HG03378 (cell line): ENCODE results near the gene RAD51B.

ENCODE experiments used
- ATAC-seq: cut with Tn5 transposase; IDR thresholded peaks from one replicate; pipeline ENCODE4 v1.9.1; 2021; ENCODE audit warnings: mild to moderate bottlenecking, moderate library complexity; ENCODE audit not compliant: unreplicated experiment

RAD51B gene

DNA sequence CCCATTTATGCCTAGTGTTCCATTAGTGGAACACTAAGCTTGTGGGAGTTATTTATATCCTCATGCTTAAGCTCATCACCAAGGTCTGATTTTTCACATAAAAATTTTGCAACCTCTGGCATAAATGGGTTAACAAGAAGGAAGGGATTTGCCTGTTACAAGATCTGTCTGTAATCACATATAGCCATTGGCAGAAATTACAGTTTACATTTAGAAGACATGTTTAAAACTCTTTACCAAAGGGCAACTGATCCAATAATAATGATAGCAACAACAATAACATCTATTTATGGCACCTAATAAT, 550.4 kb downstream of the RAD51B start:
- no peak for ATAC-seq

DNA sequence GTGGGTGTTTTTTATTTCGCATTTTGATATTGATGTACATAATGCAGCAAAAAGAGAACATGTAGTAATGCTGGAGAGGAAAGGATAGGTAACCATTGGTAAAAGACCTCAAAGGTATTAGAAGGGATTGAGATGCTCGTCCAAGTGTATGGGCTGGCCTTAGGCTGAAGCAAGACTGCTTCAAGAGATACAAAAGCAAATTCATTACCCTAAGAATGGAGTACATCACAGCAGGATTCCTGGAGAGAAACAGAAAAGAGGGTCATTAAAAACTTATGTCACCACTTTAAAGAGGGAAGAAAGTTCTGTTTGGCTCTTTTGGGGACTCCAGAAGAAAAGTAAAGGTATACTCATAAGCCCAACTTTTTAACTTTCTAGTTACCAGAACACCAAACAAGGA, 552.8 kb downstream of the RAD51B start:
- ATAC-seq = no peak

- no peak for ATAC-seq
These were observed 553.6 kb downstream of the RAD51B start for GRCh38 chr14:68373124-68373646.

DNA sequence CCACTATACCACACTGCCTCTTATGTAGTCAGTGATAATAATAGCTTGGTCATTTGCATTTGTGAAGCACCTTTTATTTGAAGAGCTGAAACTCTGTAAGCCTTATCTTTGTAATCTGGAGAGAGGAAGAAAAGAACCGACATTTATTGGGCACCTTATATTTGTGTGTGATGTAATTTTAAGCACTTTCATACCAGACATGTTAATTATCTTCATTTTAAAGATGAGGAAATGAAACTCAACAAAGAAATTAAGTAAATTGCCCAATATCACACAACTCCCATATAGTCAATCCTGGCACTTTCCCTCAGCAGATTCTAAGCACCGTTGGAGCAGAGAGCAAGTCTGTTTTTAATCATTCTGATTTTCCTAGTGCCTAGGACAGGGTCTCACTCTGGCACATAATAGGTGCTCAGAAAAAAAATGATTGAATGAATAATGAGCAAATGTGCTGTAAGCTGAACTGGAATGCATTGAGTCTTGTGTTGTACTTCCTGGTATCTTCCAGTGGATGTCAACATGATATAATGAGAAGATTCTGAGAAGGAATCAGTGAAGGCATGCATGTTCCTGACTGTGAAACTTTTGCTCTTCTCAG, 554.4 kb downstream of the RAD51B start:
- ATAC-seq = peak; percentile 43

- no peak for ATAC-seq
These were observed 555.1 kb downstream of the RAD51B start for GRCh38 chr14:68374682-68375081.

GRCh38 chr14:68375376-68375775, 555.8 kb downstream of the RAD51B start:
- ATAC-seq = no peak

DNA sequence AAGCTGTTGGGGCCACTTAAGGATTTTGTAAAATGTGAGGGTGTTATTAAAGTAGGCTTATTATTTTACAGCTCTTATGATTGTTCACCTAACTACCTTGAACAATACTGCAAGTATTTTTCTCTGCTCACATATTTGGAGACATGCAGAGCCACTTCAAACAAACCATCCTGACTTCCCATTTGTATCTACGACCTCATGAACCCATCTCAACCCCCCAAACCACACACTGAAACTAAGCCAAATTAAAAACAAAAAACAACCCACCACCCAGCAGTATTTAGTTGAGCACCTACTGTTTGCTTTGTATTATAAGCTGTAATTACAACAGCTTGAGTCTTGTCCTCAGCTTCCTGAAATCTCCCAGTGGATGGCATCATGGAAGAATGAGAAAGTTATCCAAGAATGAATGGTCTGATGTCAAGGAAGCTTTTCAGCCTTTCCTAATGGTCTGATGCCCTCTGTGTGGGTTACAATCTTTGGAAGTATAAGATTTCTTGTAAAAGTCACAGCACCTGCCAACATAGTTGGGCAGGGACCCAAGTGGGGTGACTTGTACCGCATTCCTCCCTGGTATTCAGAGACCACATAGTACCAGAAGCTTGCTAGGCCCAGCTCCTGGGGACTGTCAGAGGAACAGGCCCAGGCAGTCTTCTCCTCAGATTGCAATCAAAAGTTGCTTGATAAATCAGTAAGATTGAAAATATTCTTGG, 556.6 kb downstream of the RAD51B start:
- no peak for ATAC-seq

DNA sequence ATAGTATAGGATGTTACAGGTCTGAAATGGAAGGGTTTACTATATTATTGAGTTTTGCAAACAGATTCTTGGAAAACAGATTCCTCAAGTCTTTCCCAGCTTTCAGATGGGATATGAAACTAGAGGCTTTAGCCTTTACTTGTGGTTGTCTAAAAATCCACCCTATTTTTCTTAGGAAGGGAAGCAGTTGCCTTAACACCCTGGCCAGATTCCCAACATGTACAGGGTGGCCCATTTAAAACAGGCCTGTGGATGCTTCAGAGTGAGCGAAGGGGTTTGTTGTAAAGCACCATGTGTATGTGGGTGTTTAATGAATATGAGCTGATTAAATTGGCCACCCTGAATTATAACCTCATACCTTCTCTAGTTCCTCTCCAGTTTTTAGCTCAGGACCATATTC, 557.4 kb downstream of the RAD51B start:
- no peak for ATAC-seq

- no peak for ATAC-seq
These were observed 557.9 kb downstream of the RAD51B start for GRCh38 chr14:68377459-68377858.

DNA sequence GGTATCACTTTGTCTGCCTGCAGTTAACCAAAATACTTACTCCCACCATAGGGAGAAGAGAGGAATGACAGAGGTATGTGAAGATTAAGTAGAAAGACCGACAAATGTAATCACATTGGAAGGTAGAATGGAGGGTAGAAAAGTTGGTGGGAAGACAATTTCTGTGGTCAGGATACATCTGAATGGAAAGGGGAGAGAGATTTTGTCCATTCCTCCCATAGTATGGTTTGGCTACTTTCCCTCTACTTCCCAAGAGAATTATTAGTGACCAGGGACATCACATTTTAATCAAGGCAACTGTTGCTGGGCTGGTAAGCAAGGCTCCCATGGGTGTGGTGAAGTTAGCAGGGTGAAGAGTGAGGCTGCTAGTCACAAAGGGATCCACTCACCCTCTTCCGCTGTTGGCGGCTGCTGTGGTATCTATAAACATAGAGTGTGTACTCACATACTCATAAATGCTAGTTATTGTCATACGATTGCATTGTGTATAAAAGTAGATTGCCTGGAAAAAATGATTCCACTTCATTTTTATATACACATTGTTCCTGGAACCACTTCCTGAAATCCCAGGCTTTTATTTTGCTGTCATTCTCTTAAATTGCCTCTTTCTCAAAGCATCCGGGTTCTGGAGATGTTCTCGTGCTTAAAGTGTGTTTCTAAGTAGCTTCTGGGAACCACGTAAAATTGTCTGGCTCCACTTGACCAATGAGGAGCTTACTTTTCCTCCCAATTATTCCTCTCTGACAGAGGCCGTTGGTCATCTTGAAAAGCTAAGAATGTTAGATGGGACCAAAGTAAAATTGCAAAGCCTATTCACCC, 560.1 kb downstream of the RAD51B start:
- ATAC-seq = no peak

DNA sequence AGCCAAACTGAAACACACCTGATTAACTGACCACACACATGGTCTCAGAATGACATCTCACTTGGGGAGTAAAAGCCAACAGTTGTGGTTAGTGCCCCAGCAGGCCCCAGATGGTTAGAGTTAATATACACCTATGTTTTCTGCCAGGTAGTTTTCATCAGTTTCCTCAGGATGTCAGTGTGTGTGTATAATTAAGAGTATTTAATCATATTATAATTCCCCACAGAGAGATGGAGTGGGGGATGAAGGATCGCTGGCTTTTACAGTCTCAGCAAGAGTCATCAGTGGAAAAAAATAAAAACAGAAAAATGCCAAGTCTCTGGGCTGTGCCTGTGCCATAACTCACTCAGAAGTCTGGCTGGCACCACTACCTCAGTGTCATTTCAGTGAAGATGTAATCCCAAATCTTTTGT, 560.8 kb downstream of the RAD51B start:
- peak; percentile 55 for ATAC-seq

- ATAC-seq = no peak
These were observed 564.8 kb downstream of the RAD51B start for GRCh38 chr14:68384335-68384734.

- ATAC-seq = no peak
These were observed 565.3 kb downstream of the RAD51B start for GRCh38 chr14:68384881-68385280.

- ATAC-seq = no peak
These were observed 566.9 kb downstream of the RAD51B start for GRCh38 chr14:68386446-68386845.

DNA sequence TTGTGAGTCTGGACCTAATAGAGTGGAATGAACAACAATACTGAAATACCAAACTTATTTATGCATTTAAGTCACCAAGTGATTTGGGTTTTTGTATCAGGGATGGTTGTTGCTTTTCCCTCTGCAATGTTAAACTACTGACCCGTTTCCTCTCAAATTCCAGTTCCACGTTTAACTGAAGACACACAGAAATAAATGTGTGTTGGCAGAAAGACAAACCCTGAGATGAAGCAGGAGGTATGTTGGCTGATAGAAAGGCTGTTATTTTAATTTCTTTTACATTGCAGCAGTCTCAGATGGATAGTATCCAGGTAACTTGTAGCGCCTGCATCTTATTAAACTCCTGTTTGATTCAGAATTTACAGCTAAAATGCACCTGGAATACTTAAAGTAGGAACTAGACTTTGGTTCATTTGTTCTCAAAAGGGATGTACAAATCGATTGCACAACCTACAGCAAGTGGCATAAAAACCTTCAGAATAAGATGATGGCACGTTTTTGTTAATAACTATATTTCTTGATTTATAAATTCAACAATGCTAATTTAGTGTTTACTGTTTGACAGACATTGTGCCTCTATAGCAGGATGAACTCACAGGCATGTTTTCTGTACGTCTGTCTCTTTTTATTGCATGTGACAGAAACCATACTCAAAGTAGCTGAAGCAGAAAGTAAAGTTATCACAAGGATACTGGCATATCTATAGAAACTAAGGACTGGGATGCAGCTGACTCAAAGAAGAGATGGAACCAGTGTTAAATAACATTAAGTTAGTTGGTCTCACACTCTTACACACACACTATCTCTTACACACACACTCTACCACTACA, 567.6 kb downstream of the RAD51B start:
- no peak for ATAC-seq

DNA sequence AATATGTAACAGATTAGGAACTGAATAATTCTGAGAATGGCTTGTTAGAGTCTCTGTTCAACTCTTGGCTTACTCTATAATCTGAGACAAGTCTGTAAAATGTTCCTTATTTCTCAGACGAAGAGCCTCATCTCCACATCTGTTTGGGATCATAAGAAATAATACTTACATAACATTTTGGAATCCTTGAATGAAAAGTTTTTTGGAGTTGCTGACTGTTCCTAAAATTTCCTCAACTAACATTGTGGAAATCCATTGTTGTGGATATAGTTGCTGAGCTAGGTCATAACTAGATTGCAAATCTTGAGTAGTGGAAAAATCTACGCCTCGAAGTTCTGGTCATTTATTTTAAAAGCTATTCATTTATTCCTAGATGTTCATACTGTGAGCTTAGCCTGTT, 570.4 kb downstream of the RAD51B start:
- no peak for ATAC-seq

DNA sequence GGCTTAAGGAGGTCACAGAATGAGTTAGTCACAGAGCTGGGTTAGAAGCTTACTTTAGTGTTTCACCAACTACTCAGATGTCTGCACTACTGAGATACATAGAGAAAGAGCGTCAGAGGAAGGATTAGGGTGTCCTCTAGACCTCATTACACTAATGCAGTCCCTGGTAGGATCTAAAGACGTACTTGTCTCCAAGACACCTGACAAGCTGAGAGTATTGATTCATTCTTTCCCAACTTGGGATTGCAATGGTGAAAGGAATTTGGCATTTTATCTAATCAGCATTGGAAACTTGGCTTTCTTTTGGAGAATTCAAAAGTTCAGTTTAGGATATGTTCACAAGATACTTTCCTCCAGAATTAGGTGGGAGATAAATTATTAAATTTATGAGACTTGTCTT, 571.2 kb downstream of the RAD51B start:
- ATAC-seq = no peak

DNA sequence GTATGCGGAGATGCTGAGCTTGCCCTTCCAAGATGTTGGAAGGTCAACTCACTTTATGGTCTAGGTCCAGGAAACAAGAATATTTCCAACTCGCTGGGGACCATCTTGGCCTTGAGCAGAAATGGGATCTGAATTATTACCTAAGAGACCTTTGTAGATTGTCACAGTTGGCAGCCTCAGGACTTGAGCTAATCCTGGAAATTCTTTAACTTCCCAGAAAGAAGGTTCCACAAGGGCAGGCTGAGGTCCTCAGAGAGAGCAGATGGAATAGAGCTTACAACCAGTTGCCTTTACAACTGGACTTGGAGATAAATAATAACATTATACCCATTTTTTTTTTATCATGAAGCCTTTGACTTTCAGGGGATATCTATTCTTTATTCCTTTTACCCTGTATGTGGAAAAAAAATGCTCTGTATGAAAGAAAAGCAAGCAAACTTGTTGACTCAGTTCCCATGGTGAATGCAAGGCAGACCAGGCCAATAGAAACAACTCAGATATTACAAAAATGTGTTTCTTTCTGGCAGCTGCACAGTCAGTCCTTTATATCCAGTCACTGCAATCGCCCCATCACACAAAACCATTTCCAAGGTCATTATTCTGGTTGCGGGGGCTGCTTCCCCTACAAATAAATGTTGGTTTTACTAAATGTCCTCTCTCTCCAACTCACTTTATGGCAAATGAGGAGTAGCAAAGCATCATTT, 571.9 kb downstream of the RAD51B start:
- ATAC-seq = no peak

DNA sequence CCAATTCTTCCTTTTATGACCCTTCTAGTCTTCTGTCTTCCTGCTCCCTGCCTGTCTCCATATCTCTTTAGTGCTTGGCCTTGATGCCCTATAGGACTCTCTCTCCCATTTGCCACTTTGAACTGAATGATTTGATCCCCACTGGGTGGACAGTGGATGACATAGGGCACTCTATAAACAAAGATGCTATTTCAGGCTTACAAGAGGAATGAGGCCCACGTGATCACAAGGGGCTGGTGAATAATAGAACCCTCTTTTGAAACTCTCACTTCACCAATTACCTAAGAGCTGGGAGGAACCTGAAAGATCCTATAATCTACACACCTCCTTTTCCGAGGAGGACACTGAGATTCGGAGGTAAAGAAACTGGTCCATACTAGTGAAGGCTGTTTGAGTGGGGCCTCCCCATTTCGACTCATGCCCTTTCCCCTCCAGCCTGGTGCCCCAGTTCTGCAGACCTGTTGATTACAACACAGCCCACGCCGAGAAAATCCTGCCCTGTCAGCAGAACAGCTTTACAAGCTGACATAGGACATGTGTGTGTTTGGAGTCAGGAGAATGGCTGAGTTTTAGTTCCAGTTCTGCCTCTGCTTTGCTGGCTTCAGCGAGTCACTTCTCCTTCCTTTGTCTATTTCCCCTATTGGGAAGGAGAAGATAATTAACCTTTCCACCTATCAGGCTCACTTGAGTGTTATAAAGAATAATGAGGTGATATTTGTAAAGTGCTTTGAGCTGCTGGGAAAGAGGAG, 573.0 kb downstream of the RAD51B start:
- no peak for ATAC-seq

GRCh38 chr14:68393259-68393658, 573.7 kb downstream of the RAD51B start:
- ATAC-seq = no peak
